GM23338 (cell line): ENCODE data around the gene GPR158.

Experiments
- CREB1 ChIP-seq: fragments of 250-450 bp; sonication (Bioruptor Pico); IDR thresholded peaks from 2 replicates; pipeline ENCODE4 v1.5.0; 2020; ENCODE audit warnings: low read depth, mild to moderate bottlenecking, moderate library complexity
- CTCF ChIP-seq, 2 experiments: fragments of 200-600 bp in 1 of 2; sonication (generic) in 1 of 2; conservative IDR thresholded peaks; 2 replicates each; pipeline versions ENCODE4 v1.5.1 to v1.6.1; 2016 to 2017; ENCODE audit warnings: antibody characterized with exemption in 2 of 2, low read depth in 2 of 2, mild to moderate bottlenecking in 2 of 2, moderate library complexity in 1 of 2
- ETS1 ChIP-seq: IDR thresholded peaks from 2 replicates; pipeline ENCODE4 v1.6.1; 2016; ENCODE audit warnings: antibody characterized with exemption
- EZH2 ChIP-seq: fragments of 200-600 bp; sonication (generic); IDR thresholded peaks from one replicate; pipeline ENCODE4 v1.8.0; 2017; ENCODE audit warnings: antibody characterized with exemption, mild to moderate bottlenecking, low read depth; ENCODE audit not compliant: unreplicated experiment
- EZH2phosphoT487 ChIP-seq: fragments of 200-600 bp; sonication (generic); IDR thresholded peaks from one replicate; pipeline ENCODE4 v1.8.1; 2018; ENCODE audit warnings: antibody characterized with exemption; ENCODE audit not compliant: unreplicated experiment
- JUNB ChIP-seq: IDR thresholded peaks from one replicate; pipeline ENCODE4 v1.6.1; 2016; ENCODE audit warnings: antibody characterized with exemption; ENCODE audit not compliant: unreplicated experiment
- POLR2AphosphoS5 ChIP-seq: IDR thresholded peaks from 2 replicates; pipeline ENCODE4 v1.6.1; 2016; ENCODE audit warnings: antibody characterized with exemption, low read depth
- REST ChIP-seq: IDR thresholded peaks from one replicate; pipeline ENCODE4 v1.6.1; 2018; ENCODE audit warnings: antibody characterized with exemption; ENCODE audit not compliant: unreplicated experiment
- STAT1 ChIP-seq: IDR thresholded peaks from one replicate; pipeline ENCODE4 v1.6.1; 2016; ENCODE audit warnings: antibody characterized with exemption; ENCODE audit not compliant: unreplicated experiment
- ZNF114 ChIP-seq: fragments of 250-450 bp; sonication (Bioruptor Pico); IDR thresholded peaks from 2 replicates; pipeline ENCODE4 v1.5.0; 2020; ENCODE audit warnings: mild to moderate bottlenecking, moderate library complexity
- ZNF331 ChIP-seq: fragments of 250-450 bp; sonication (Bioruptor Pico); IDR thresholded peaks from 2 replicates; pipeline ENCODE4 v1.5.0; 2020; ENCODE audit warnings: low read depth, mild to moderate bottlenecking, moderate library complexity
- ZNF462 ChIP-seq: fragments of 250-450 bp; sonication (Bioruptor Pico); IDR thresholded peaks from 2 replicates; pipeline ENCODE4 v1.5.0; 2020; ENCODE audit warnings: mild to moderate bottlenecking, moderate library complexity

- TF ChIP-seq POLR2AphosphoS5, result no peak
- TF ChIP-seq CTCF (conservative IDR thresholded peaks at IDR 0.05; ENCODE audit: low read depth in 2 of 2), result no peak
- TF ChIP-seq EZH2, result no peak
- no peak for TF ChIP-seq CREB1
- TF ChIP-seq EZH2phosphoT487, result no peak
- TF ChIP-seq ETS1, result no peak
- no peak for TF ChIP-seq JUNB
- TF ChIP-seq REST, result no peak
- TF ChIP-seq ZNF114 (CRISPR knock-in tag), result no peak
- TF ChIP-seq STAT1, result no peak
- no peak for TF ChIP-seq ZNF462 (CRISPR knock-in tag)
- TF ChIP-seq ZNF331 (CRISPR knock-in tag), result no peak
These were observed 476.7 kb downstream of the GPR158 start for GRCh38 chr10:25651534-25651933.
